ENCODE results near the gene ITPK1.

DNA sequence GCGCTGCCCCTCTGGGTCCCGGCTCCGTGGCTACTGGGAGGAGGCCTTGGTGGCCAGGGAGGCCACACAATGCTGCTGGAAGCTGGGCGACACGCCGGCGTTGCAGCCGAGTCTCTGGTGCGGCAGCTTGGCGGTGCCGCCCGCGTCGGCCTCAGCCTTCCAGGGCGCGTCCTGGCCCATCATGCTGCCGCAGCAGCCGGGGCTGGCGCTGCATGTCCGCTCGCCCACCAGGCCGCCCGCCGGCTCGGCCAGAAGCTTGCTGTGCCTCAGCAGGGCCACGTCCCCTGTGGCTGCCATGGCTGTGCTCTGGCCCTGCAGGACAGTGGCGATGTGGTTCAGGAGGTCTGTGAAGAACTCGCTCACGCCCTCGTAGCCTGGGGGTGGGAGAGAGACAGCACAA, 174.2 kb downstream of the ITPK1 start:
- TF ChIP-seq TAF1 (IDR thresholded peaks at IDR 0.05; ENCODE audit: low read depth, low read length): no peak
- TF ChIP-seq POLR2A (IDR thresholded peaks at IDR 0.05; ENCODE audit: low read depth, low read length): no peak
- TF ChIP-seq POLR2AphosphoS5 (IDR thresholded peaks at IDR 0.05; ENCODE audit: low read depth, low read length): no peak
- no peak for TF ChIP-seq SPI1 (IDR thresholded peaks at IDR 0.05; ENCODE audit: low read depth, low read length)
